Measurements from ENCODE around the gene SYT6. TPM values are rescaled to one million over a fixed set of nuclear protein-coding genes. Genes with fewer than 3 reads are reported as not detected.
A peak's percentile ranks its signal among the peaks of the same experiment; 100 is the strongest.

The SYT6 gene
- total and polyA plus RNA-seq, 10 of the 15 experiments (the other 5 are each of a cell fraction or from before 2014, with no cell fraction given): 0.05 to 0.39 TPM; not detected in 8

DNA sequence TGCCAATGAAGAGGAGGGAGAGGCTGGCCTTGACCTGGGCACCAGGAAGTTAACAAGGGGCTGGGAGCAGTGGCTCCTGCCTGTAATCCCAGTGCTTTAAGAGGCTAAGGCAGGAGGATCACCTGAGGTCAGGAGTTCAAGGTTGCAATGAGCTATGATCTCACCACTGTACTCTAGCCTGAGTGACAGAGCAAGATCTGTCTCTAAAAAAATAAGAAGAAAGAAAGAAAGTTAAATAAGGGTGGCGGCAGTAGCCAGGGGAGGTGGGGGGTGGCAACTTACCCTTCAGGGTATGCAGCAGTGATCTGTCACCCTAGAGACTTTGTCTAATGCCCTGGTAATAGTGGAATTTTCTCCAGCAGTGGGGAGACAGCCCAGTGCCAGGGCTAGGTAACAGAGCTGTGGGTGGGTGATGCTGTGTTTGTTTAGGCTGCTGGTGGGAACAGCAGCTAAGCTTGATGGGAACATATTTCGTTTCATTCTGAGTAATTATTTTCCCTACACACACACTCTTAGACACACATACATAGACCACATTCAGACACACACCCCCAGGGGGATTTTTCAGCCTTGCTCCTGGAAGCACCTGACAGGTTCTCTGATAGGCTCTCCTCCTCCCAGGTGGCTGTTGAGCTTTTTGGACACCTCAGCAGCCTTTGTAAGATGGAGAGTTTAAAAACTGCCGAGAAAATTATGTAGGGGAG, 11.3 kb upstream of the SYT6 start (continued):
- TF ChIP-seq POLR2AphosphoS2 (IDR thresholded peaks at IDR 0.05; ENCODE audit: low read depth, low read length) (no peak), YBX1 (IDR thresholded peaks at IDR 0.05) (no peak), POLR2A (IDR thresholded peaks at IDR 0.05; ENCODE audit: low read depth, low read length) (no peak), BCLAF1 (IDR thresholded peaks at IDR 0.05) (no peak), MTA3 (IDR thresholded peaks at IDR 0.05; ENCODE audit: borderline replicate concordance, low read length) (no peak), CREB1 (IDR thresholded peaks at IDR 0.05; ENCODE audit: low read depth) (no peak), RBBP5 (conservative IDR thresholded peaks at IDR 0.05) (no peak), ZNF384 (IDR thresholded peaks at IDR 0.05; ENCODE audit: borderline replicate concordance, low read depth, low read length) (no peak), MAX (IDR thresholded peaks at IDR 0.05; ENCODE audit: low read depth, low read length) (no peak), NFYA (IDR thresholded peaks at IDR 0.05; ENCODE audit: borderline replicate concordance, low read depth, low read length) (no peak), IRF5 (IDR thresholded peaks at IDR 0.05; ENCODE audit: borderline replicate concordance) (no peak), NFIC (IDR thresholded peaks at IDR 0.05; ENCODE audit: low read depth, low read length) (no peak), HDAC6 (IDR thresholded peaks at IDR 0.05; ENCODE audit: unreplicated experiment) (no peak), ZZZ3 (IDR thresholded peaks at IDR 0.05; ENCODE audit: control insufficient read depth, insufficient read length, low read depth) (no peak), IRF4 (IDR thresholded peaks at IDR 0.05; ENCODE audit: low read depth, low read length) (no peak), USF1 (IDR thresholded peaks at IDR 0.05; ENCODE audit: borderline replicate concordance, extremely low read length, insufficient read depth, low read depth, low read length) (no peak), TARDBP (IDR thresholded peaks at IDR 0.05; ENCODE audit: borderline replicate concordance) (no peak), JUNB (IDR thresholded peaks at IDR 0.05) (peak; percentile 45)
- TF ChIP-seq, protein P1, sequence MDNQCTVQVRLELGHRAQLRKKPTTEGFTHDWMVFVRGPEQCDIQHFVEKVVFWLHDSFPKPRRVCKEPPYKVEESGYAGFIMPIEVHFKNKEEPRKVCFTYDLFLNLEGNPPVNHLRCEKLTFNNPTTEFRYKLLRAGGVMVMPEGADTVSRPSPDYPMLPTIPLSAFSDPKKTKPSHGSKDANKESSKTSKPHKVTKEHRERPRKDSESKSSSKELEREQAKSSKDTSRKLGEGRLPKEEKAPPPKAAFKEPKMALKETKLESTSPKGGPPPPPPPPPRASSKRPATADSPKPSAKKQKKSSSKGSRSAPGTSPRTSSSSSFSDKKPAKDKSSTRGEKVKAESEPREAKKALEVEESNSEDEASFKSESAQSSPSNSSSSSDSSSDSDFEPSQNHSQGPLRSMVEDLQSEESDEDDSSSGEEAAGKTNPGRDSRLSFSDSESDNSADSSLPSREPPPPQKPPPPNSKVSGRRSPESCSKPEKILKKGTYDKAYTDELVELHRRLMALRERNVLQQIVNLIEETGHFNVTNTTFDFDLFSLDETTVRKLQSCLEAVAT (IDR thresholded peaks at IDR 0.05): no peak
- TF ChIP-seq, protein P2, sequence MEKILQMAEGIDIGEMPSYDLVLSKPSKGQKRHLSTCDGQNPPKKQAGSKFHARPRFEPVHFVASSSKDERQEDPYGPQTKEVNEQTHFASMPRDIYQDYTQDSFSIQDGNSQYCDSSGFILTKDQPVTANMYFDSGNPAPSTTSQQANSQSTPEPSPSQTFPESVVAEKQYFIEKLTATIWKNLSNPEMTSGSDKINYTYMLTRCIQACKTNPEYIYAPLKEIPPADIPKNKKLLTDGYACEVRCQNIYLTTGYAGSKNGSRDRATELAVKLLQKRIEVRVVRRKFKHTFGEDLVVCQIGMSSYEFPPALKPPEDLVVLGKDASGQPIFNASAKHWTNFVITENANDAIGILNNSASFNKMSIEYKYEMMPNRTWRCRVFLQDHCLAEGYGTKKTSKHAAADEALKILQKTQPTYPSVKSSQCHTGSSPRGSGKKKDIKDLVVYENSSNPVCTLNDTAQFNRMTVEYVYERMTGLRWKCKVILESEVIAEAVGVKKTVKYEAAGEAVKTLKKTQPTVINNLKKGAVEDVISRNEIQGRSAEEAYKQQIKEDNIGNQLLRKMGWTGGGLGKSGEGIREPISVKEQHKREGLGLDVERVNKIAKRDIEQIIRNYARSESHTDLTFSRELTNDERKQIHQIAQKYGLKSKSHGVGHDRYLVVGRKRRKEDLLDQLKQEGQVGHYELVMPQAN (conservative IDR thresholded peaks at IDR 0.05): no peak
- TF ChIP-seq, protein P3, sequence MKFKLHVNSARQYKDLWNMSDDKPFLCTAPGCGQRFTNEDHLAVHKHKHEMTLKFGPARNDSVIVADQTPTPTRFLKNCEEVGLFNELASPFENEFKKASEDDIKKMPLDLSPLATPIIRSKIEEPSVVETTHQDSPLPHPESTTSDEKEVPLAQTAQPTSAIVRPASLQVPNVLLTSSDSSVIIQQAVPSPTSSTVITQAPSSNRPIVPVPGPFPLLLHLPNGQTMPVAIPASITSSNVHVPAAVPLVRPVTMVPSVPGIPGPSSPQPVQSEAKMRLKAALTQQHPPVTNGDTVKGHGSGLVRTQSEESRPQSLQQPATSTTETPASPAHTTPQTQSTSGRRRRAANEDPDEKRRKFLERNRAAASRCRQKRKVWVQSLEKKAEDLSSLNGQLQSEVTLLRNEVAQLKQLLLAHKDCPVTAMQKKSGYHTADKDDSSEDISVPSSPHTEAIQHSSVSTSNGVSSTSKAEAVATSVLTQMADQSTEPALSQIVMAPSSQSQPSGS (IDR thresholded peaks at IDR 0.05; ENCODE audit: low read length): peak; percentile 48; the same call in 1 of the 2 replicates

Measured in GM12878 (cell line).